H9 (cell line): ENCODE measurements around the gene DCLRE1B. TPM values are rescaled to one million over a fixed set of nuclear protein-coding genes. Genes with fewer than 3 reads are reported as not detected.

ENCODE experiments used
- DNase-seq: peaks from one replicate; pipeline ENCODE4 v3.0.0-alpha.2; 2017
- H2AFZ ChIP-seq: one replicate; pipeline ENCODE4 v1.6.1; 2013; ENCODE audit warnings: mild to moderate bottlenecking, low read length, control low read depth, moderate library complexity
- H2AK5ac ChIP-seq: 2 replicates; pipeline ENCODE4 v1.6.1; 2013; ENCODE audit warnings: low read length, control low read depth, mixed read lengths; ENCODE audit not compliant: insufficient read length
- H2BK120ac ChIP-seq: one replicate; pipeline ENCODE4 v1.6.1; 2013; ENCODE audit warnings: low read depth, mild to moderate bottlenecking, low read length, control low read depth, inconsistent platforms; ENCODE audit not compliant: poor library complexity, severe bottlenecking
- H2BK12ac ChIP-seq: 2 replicates; pipeline ENCODE4 v1.6.1; 2013; ENCODE audit warnings: low read length, control low read depth, mixed read lengths, low read depth; ENCODE audit not compliant: insufficient read length
- H2BK15ac ChIP-seq: 2 replicates; pipeline ENCODE4 v1.6.1; 2013; ENCODE audit warnings: low read depth, low read length, control low read depth
- H2BK20ac ChIP-seq: one replicate; pipeline ENCODE4 v1.6.1; 2013; ENCODE audit warnings: low read depth, mild to moderate bottlenecking, low read length, control low read depth, inconsistent platforms; ENCODE audit not compliant: poor library complexity, severe bottlenecking
- H2BK5ac ChIP-seq: 2 replicates; pipeline ENCODE4 v1.6.1; 2013; ENCODE audit warnings: low read length, control low read depth, mixed read lengths; ENCODE audit not compliant: insufficient read length
- H3K14ac ChIP-seq: 2 replicates; pipeline ENCODE4 v1.6.1; 2013; ENCODE audit warnings: low read length, control low read depth; ENCODE audit not compliant: insufficient read depth
- H3K18ac ChIP-seq: 2 replicates; pipeline ENCODE4 v1.6.1; 2013; ENCODE audit warnings: low read depth, mild to moderate bottlenecking, mixed read lengths, low read length, control low read depth; ENCODE audit not compliant: insufficient read length
- H3K23ac ChIP-seq: 2 replicates; pipeline ENCODE4 v1.6.1; 2013; ENCODE audit warnings: low read length, control low read depth, mixed read lengths, low read depth; ENCODE audit not compliant: insufficient read length
- H3K23me2 ChIP-seq: 2 replicates; pipeline ENCODE4 v1.6.1; 2013; ENCODE audit warnings: low read depth, mild to moderate bottlenecking, mixed read lengths, low read length, control low read depth; ENCODE audit not compliant: insufficient read length, poor library complexity, severe bottlenecking
- H3K27ac ChIP-seq: 2 replicates; pipeline ENCODE4 v1.5.1; 2013; ENCODE audit warnings: low read length, control low read depth, mixed read lengths, low read depth; ENCODE audit not compliant: insufficient read length
- H3K27me3 ChIP-seq: 2 replicates; pipeline ENCODE4 v1.6.1; 2013; ENCODE audit warnings: low read length, control low read depth, inconsistent platforms; ENCODE audit not compliant: insufficient read depth
- H3K4ac ChIP-seq: 2 replicates; pipeline ENCODE4 v1.6.1; 2013; ENCODE audit warnings: low read depth, mild to moderate bottlenecking, control low read depth, inconsistent platforms, low read length, moderate library complexity
- H3K4me1 ChIP-seq: 2 replicates; pipeline ENCODE4 v1.6.1; 2013; ENCODE audit warnings: low read length, control low read depth, inconsistent platforms; ENCODE audit not compliant: insufficient read depth
- H3K4me2 ChIP-seq: 2 replicates; pipeline ENCODE4 v1.6.1; 2013; ENCODE audit warnings: low read length, control low read depth, mixed read lengths; ENCODE audit not compliant: insufficient read length, insufficient read depth
- H3K56ac ChIP-seq: 2 replicates; pipeline ENCODE4 v1.6.1; 2013; ENCODE audit warnings: low read depth, mild to moderate bottlenecking, mixed read lengths, low read length, control low read depth; ENCODE audit not compliant: insufficient read length
- H3K79me1 ChIP-seq: 2 replicates; pipeline ENCODE4 v1.6.1; 2013; ENCODE audit warnings: low read depth, mild to moderate bottlenecking, moderate library complexity, low read length, control low read depth, inconsistent platforms; ENCODE audit not compliant: insufficient read depth, poor library complexity, severe bottlenecking
- H3K79me2 ChIP-seq: 2 replicates; pipeline ENCODE4 v1.6.1; 2013; ENCODE audit warnings: low read length, control low read depth, inconsistent platforms; ENCODE audit not compliant: insufficient read depth
- H3K9ac ChIP-seq: 2 replicates; pipeline ENCODE4 v1.6.1; 2013; ENCODE audit warnings: low read length, control low read depth, mixed read lengths; ENCODE audit not compliant: insufficient read length; ENCODE audit errors: extremely low read depth
- H3K9me3 ChIP-seq: one replicate; pipeline ENCODE4 v1.6.1; 2013; ENCODE audit warnings: low read depth, low read length, inconsistent platforms; ENCODE audit not compliant: control insufficient read depth
- H3T11ph ChIP-seq: one replicate; pipeline ENCODE4 v1.6.1; 2013; ENCODE audit warnings: mild to moderate bottlenecking, low read length, control low read depth, inconsistent platforms
- H4K20me1 ChIP-seq: one replicate; pipeline ENCODE4 v1.6.1; 2013; ENCODE audit not compliant: control insufficient read depth, insufficient read length, insufficient read depth
- H4K5ac ChIP-seq: 2 replicates; pipeline ENCODE4 v1.6.1; 2013; ENCODE audit warnings: low read depth, mild to moderate bottlenecking, mixed read lengths, low read length, control low read depth; ENCODE audit not compliant: insufficient read length
- H4K8ac ChIP-seq: replicated peaks from 2 replicates; pipeline ENCODE4 v1.6.1; 2013; ENCODE audit warnings: low read length, control low read depth, mixed read lengths, low read depth; ENCODE audit not compliant: insufficient read length
- H4K91ac ChIP-seq: 2 replicates; pipeline ENCODE4 v1.6.1; 2013; ENCODE audit warnings: low read depth, mild to moderate bottlenecking, moderate library complexity, mixed read lengths, low read length, control low read depth; ENCODE audit not compliant: insufficient read length
- H3K27ac Mint-ChIP-seq, 3 experiments: 2 replicates in 2 of 3; 3 replicates in 1 of 3; pipeline ENCODE4 v1.8.0; 2020 to 2021; ENCODE audit warnings: mixed read lengths in 3 of 3, mild to moderate bottlenecking in 1 of 3, moderate library complexity in 1 of 3
- H3K27me3 Mint-ChIP-seq: 2 replicates; pipeline ENCODE4 v1.8.0; 2021; ENCODE audit warnings: low read depth, mild to moderate bottlenecking, moderate library complexity, mixed read lengths
- H3K36me3 Mint-ChIP-seq, 3 experiments: 2 replicates in 2 of 3; 3 replicates in 1 of 3; pipeline ENCODE4 v1.8.0; 2020 to 2021; ENCODE audit warnings: low read depth in 3 of 3, mixed read lengths in 3 of 3; ENCODE audit not compliant: insufficient read depth in 1 of 3
- H3K4me1 Mint-ChIP-seq, 2 experiments: 2 replicates each; pipeline ENCODE4 v1.8.0; 2020; ENCODE audit warnings: mixed read lengths in 2 of 2
- H3K4me3 Mint-ChIP-seq, 2 experiments: 2 replicates in 1 of 2; 3 replicates in 1 of 2; pipeline ENCODE4 v1.8.0; 2020 to 2021; ENCODE audit warnings: mild to moderate bottlenecking in 2 of 2, mixed read lengths in 2 of 2, moderate library complexity in 1 of 2
- H3K9me3 Mint-ChIP-seq, 2 experiments: 2 replicates in 1 of 2; 3 replicates in 1 of 2; pipeline ENCODE4 v1.8.0; 2020; ENCODE audit warnings: mild to moderate bottlenecking in 2 of 2, mixed read lengths in 2 of 2, moderate library complexity in 1 of 2
- total RNA-seq: library from RNA; stranded (reverse); gene quantifications from 2 replicates; pipeline ENCODE4 v1.2.1, GENCODE V29; 2021
- TF ChIP-seq, protein P1 (sequence below): fragments of 200-600 bp; sonication (generic); conservative IDR thresholded peaks from 3 replicates; pipeline ENCODE4 v1.8.0; 2021; ENCODE audit warnings: antibody characterized with exemption, mild to moderate bottlenecking

DCLRE1B gene
- total RNA-seq, 1 experiment from 2014 or later = 13.4 TPM

DNA sequence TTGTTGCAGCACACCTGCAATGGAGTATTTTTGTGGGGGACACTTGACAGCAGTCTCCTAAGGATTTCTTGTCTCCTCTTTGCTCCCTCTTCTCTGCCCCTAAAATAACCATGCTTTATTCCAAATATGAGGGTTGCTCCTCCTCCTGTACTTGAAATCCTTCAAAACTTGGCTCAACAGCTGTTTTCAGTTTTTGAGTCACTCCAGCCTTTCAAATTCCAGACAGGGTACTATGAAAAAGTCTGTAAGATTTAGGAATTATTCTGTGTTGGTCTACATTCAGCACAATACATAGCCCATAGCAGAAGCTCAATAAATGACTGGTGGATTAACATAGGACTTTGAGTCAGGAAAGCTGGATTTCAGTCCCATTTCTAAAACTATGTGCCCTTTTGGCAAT lies 6.0 kb upstream of the DCLRE1B start:
- H3K23me2 ChIP-seq = peaks cover 2% of the 10 kb centered on the region
- no peak overlapping the region for H2BK120ac ChIP-seq
- H3K23ac ChIP-seq = no peak overlapping the region
- no peak overlapping the region for H3K27ac ChIP-seq
- no peak for DNase-seq
- H4K20me1 ChIP-seq = no peaks in the 10 kb centered on the region
- H3K4me2 ChIP-seq = no peak overlapping the region
- no peak overlapping the region for H3K18ac ChIP-seq
- Mint-ChIP-seq H3K4me1 (peaks cover 3 to 6% of the 10 kb centered on the region in 2 experiments), H3K27me3 (no peaks in the 10 kb centered on the region), H3K4me3 (no peak overlapping the region), H3K9me3 (no peaks in the 10 kb centered on the region), H3K27ac (no peak overlapping the region), H3K36me3 (peaks cover 2 to 31% (median 21%) of the 10 kb centered on the region in 3 experiments; a peak in 4 of 7 replicates)
- H3K56ac ChIP-seq = no peak overlapping the region
- H2AK5ac ChIP-seq = no peak overlapping the region
- no peak overlapping the region for H4K8ac ChIP-seq
- TF ChIP-seq, protein P1, sequence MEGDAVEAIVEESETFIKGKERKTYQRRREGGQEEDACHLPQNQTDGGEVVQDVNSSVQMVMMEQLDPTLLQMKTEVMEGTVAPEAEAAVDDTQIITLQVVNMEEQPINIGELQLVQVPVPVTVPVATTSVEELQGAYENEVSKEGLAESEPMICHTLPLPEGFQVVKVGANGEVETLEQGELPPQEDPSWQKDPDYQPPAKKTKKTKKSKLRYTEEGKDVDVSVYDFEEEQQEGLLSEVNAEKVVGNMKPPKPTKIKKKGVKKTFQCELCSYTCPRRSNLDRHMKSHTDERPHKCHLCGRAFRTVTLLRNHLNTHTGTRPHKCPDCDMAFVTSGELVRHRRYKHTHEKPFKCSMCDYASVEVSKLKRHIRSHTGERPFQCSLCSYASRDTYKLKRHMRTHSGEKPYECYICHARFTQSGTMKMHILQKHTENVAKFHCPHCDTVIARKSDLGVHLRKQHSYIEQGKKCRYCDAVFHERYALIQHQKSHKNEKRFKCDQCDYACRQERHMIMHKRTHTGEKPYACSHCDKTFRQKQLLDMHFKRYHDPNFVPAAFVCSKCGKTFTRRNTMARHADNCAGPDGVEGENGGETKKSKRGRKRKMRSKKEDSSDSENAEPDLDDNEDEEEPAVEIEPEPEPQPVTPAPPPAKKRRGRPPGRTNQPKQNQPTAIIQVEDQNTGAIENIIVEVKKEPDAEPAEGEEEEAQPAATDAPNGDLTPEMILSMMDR = no peak
- H3K79me1 ChIP-seq = no peaks in the 10 kb centered on the region
- no peak overlapping the region for H2BK15ac ChIP-seq
- H3T11ph ChIP-seq = no peak overlapping the region
- H3K9me3 ChIP-seq = no peaks in the 10 kb centered on the region
- H3K14ac ChIP-seq = no peak overlapping the region
- H3K27me3 ChIP-seq = no peaks in the 10 kb centered on the region
- no peak overlapping the region for H2AFZ ChIP-seq
- no peaks in the 10 kb centered on the region for H3K4me1 ChIP-seq
- H2BK12ac ChIP-seq = no peak overlapping the region
- no peak overlapping the region for H2BK20ac ChIP-seq
- H3K79me2 ChIP-seq = no peaks in the 10 kb centered on the region
- H3K9ac ChIP-seq = no peak overlapping the region
- no peak overlapping the region for H2BK5ac ChIP-seq
- no peak overlapping the region for H4K5ac ChIP-seq
- H3K4ac ChIP-seq = no peak overlapping the region
- no peak overlapping the region for H4K91ac ChIP-seq
